ENCODE results near the gene EFTUD2.

EFTUD2 gene

GRCh38 chr17:44844390-44844830 is 54.8 kb downstream of the EFTUD2 start:
- Histone ChIP-seq H3K23ac (ENCODE audit: low read length) (no peak overlapping the region), H3K27me3 (ENCODE audit: insufficient read depth, low read length, poor library complexity) (no peaks in the 10 kb centered on the region), H3K27ac (ENCODE audit: low read depth, low read length) (peak overlapping the region; percentile 54), H3K56ac (ENCODE audit: low read length) (peak overlapping the region; percentile 42), H3K4me2 (ENCODE audit: low read length) (no peak overlapping the region), H3K4ac (ENCODE audit: low read depth, low read length) (no peak overlapping the region), H3K4me1 (ENCODE audit: control insufficient read depth, low read depth, low read length) (peaks cover 8% of the 10 kb centered on the region), H4K8ac (ENCODE audit: low read depth, low read length) (no peak overlapping the region), H3K18ac (ENCODE audit: low read length) (no peak overlapping the region), H3K4me3 (ENCODE audit: low read length) (no peak overlapping the region), H3K79me1 (ENCODE audit: low read length) (no peaks in the 10 kb centered on the region), H2BK5ac (ENCODE audit: low read length) (no peak overlapping the region), H2BK15ac (replicated peaks; ENCODE audit: low read depth) (peak overlapping the region; percentile 27), H3K79me2 (ENCODE audit: control insufficient read depth, insufficient read depth, low read length) (no peaks in the 10 kb centered on the region), H2AK5ac (ENCODE audit: low read length) (peak overlapping the region; percentile 94), H2BK120ac (ENCODE audit: low read depth, low read length) (no peak overlapping the region), H3K36me3 (ENCODE audit: control insufficient read depth, insufficient read depth, low read length) (no peaks in the 10 kb centered on the region), H3K9ac (ENCODE audit: low read length) (peak overlapping the region; percentile 16), H4K5ac (ENCODE audit: low read length) (no peak overlapping the region)
- peak; percentile 69 for DNase-seq
- WGBS (ENCODE audit: extremely low coverage, insufficient coverage, low lambda C conversion rate) = no CpG with 5 or more reads among the region's 1 CpG

- no peak overlapping the region for H3K23ac ChIP-seq (ENCODE audit: low read length)
- H2BK15ac ChIP-seq (replicated peaks; ENCODE audit: low read depth) = no peak overlapping the region
- no peak overlapping the region for H4K8ac ChIP-seq (ENCODE audit: low read depth, low read length)
- WGBS (ENCODE audit: extremely low coverage, insufficient coverage, low lambda C conversion rate) = no CpG with 5 or more reads among the region's 5 CpGs
- no peaks in the 10 kb centered on the region for H3K27me3 ChIP-seq (ENCODE audit: insufficient read depth, low read length, poor library complexity)
- peak overlapping the region; percentile 42 for H3K18ac ChIP-seq (ENCODE audit: low read length)
- no peak overlapping the region for H4K5ac ChIP-seq (ENCODE audit: low read length)
- H3K56ac ChIP-seq (ENCODE audit: low read length) = peak overlapping the region; percentile 51
- no peaks in the 10 kb centered on the region for H3K79me1 ChIP-seq (ENCODE audit: low read length)
- no peak overlapping the region for H3K4me3 ChIP-seq (ENCODE audit: low read length)
- no peak overlapping the region for H2BK5ac ChIP-seq (ENCODE audit: low read length)
- peaks cover 8% of the 10 kb centered on the region for H3K4me1 ChIP-seq (ENCODE audit: control insufficient read depth, low read depth, low read length)
- H3K4me2 ChIP-seq (ENCODE audit: low read length) = no peak overlapping the region
- no peaks in the 10 kb centered on the region for H3K79me2 ChIP-seq (ENCODE audit: control insufficient read depth, insufficient read depth, low read length)
- no peak overlapping the region for H2AK5ac ChIP-seq (ENCODE audit: low read length)
- no peak overlapping the region for H3K4ac ChIP-seq (ENCODE audit: low read depth, low read length)
- H3K9ac ChIP-seq (ENCODE audit: low read length) = peak overlapping the region; percentile 8
- peak; percentile 82 for DNase-seq
- no peak overlapping the region for H2BK120ac ChIP-seq (ENCODE audit: low read depth, low read length)
- H3K36me3 ChIP-seq (ENCODE audit: control insufficient read depth, insufficient read depth, low read length) = no peaks in the 10 kb centered on the region
- no peak overlapping the region for H3K27ac ChIP-seq (ENCODE audit: low read depth, low read length)
These were observed 56.5 kb downstream of the EFTUD2 start for GRCh38 chr17:44842748-44843147.

- no peaks in the 10 kb centered on the region for H3K79me2 ChIP-seq (ENCODE audit: control insufficient read depth, insufficient read depth, low read length)
- H3K27ac ChIP-seq (ENCODE audit: low read depth, low read length) = no peak overlapping the region
- H3K4me1 ChIP-seq (ENCODE audit: control insufficient read depth, low read depth, low read length) = peaks cover 8% of the 10 kb centered on the region
- no peak overlapping the region for H2BK5ac ChIP-seq (ENCODE audit: low read length)
- H2BK15ac ChIP-seq (replicated peaks; ENCODE audit: low read depth) = peak overlapping the region; percentile 42
- no peak overlapping the region for H3K4me3 ChIP-seq (ENCODE audit: low read length)
- H3K9ac ChIP-seq (ENCODE audit: low read length) = no peak overlapping the region
- H3K4me2 ChIP-seq (ENCODE audit: low read length) = no peak overlapping the region
- H2BK120ac ChIP-seq (ENCODE audit: low read depth, low read length) = no peak overlapping the region
- H3K56ac ChIP-seq (ENCODE audit: low read length) = no peak overlapping the region
- peak; percentile 23 for DNase-seq
- H2AK5ac ChIP-seq (ENCODE audit: low read length) = no peak overlapping the region
- H4K8ac ChIP-seq (ENCODE audit: low read depth, low read length) = no peak overlapping the region
- no peaks in the 10 kb centered on the region for H3K36me3 ChIP-seq (ENCODE audit: control insufficient read depth, insufficient read depth, low read length)
- H3K18ac ChIP-seq (ENCODE audit: low read length) = no peak overlapping the region
- H3K27me3 ChIP-seq (ENCODE audit: insufficient read depth, low read length, poor library complexity) = no peaks in the 10 kb centered on the region
- H3K79me1 ChIP-seq (ENCODE audit: low read length) = no peaks in the 10 kb centered on the region
- no peak overlapping the region for H4K5ac ChIP-seq (ENCODE audit: low read length)
- no peak overlapping the region for H3K4ac ChIP-seq (ENCODE audit: low read depth, low read length)
- no peak overlapping the region for H3K23ac ChIP-seq (ENCODE audit: low read length)
- no CpG with 5 or more reads among the region's 3 CpGs for WGBS (ENCODE audit: extremely low coverage, insufficient coverage, low lambda C conversion rate)
These were observed 58.3 kb downstream of the EFTUD2 start for GRCh38 chr17:44840936-44841335.

GRCh38 chr17:44840274-44840673 is 59.0 kb downstream of the EFTUD2 start:
- Histone ChIP-seq H3K4me3 (ENCODE audit: low read length) (no peak overlapping the region), H3K79me1 (ENCODE audit: low read length) (no peaks in the 10 kb centered on the region), H2BK120ac (ENCODE audit: low read depth, low read length) (no peak overlapping the region), H3K27me3 (ENCODE audit: insufficient read depth, low read length, poor library complexity) (no peaks in the 10 kb centered on the region), H3K27ac (ENCODE audit: low read depth, low read length) (no peak overlapping the region), H3K56ac (ENCODE audit: low read length) (no peak overlapping the region), H2BK5ac (ENCODE audit: low read length) (no peak overlapping the region), H3K4me1 (ENCODE audit: control insufficient read depth, low read depth, low read length) (peaks cover 8% of the 10 kb centered on the region), H3K4me2 (ENCODE audit: low read length) (no peak overlapping the region), H2AK5ac (ENCODE audit: low read length) (no peak overlapping the region), H3K18ac (ENCODE audit: low read length) (no peak overlapping the region), H3K23ac (ENCODE audit: low read length) (no peak overlapping the region), H4K8ac (ENCODE audit: low read depth, low read length) (no peak overlapping the region), H3K4ac (ENCODE audit: low read depth, low read length) (no peak overlapping the region), H3K79me2 (ENCODE audit: control insufficient read depth, insufficient read depth, low read length) (no peaks in the 10 kb centered on the region), H2BK15ac (replicated peaks; ENCODE audit: low read depth) (no peak overlapping the region), H4K5ac (ENCODE audit: low read length) (no peak overlapping the region), H3K9ac (ENCODE audit: low read length) (no peak overlapping the region), H3K36me3 (ENCODE audit: control insufficient read depth, insufficient read depth, low read length) (no peaks in the 10 kb centered on the region)
- no CpG with 5 or more reads among the region's 4 CpGs for WGBS (ENCODE audit: extremely low coverage, insufficient coverage, low lambda C conversion rate)
- DNase-seq = no peak

- Histone ChIP-seq H3K79me2 (ENCODE audit: control insufficient read depth, insufficient read depth, low read length) (no peaks in the 10 kb centered on the region), H3K27ac (ENCODE audit: low read depth, low read length) (no peak overlapping the region), H3K18ac (ENCODE audit: low read length) (no peak overlapping the region), H4K8ac (ENCODE audit: low read depth, low read length) (no peak overlapping the region), H3K36me3 (ENCODE audit: control insufficient read depth, insufficient read depth, low read length) (no peaks in the 10 kb centered on the region), H4K5ac (ENCODE audit: low read length) (no peak overlapping the region), H2BK120ac (ENCODE audit: low read depth, low read length) (no peak overlapping the region), H2AK5ac (ENCODE audit: low read length) (no peak overlapping the region), H3K4me1 (ENCODE audit: control insufficient read depth, low read depth, low read length) (no peaks in the 10 kb centered on the region), H3K79me1 (ENCODE audit: low read length) (no peaks in the 10 kb centered on the region), H3K4me2 (ENCODE audit: low read length) (no peak overlapping the region), H2BK15ac (replicated peaks; ENCODE audit: low read depth) (no peak overlapping the region), H3K23ac (ENCODE audit: low read length) (no peak overlapping the region), H3K56ac (ENCODE audit: low read length) (no peak overlapping the region), H2BK5ac (ENCODE audit: low read length) (no peak overlapping the region), H3K9ac (ENCODE audit: low read length) (no peak overlapping the region), H3K4ac (ENCODE audit: low read depth, low read length) (no peak overlapping the region), H3K4me3 (ENCODE audit: low read length) (no peak overlapping the region), H3K27me3 (ENCODE audit: insufficient read depth, low read length, poor library complexity) (no peaks in the 10 kb centered on the region)
- no peak for DNase-seq
- WGBS (ENCODE audit: extremely low coverage, insufficient coverage, low lambda C conversion rate) = no CpG with 5 or more reads among the region's 2 CpGs
These were observed 62.0 kb downstream of the EFTUD2 start for GRCh38 chr17:44837196-44837595.

GRCh38 chr17:44832805-44833204 is 66.4 kb downstream of the EFTUD2 start:
- Histone ChIP-seq H3K9ac (ENCODE audit: low read length) (no peak overlapping the region), H3K23ac (ENCODE audit: low read length) (no peak overlapping the region)
- WGBS (ENCODE audit: extremely low coverage, insufficient coverage, low lambda C conversion rate) = no CpG with 5 or more reads among the region's 5 CpGs

More at GRCh38 chr17:44832805-44833204, 66.4 kb downstream of the EFTUD2 start:
- Histone ChIP-seq H3K27me3 (ENCODE audit: insufficient read depth, low read length, poor library complexity) (no peaks in the 10 kb centered on the region), H3K4me1 (ENCODE audit: control insufficient read depth, low read depth, low read length) (peaks cover 3% of the 10 kb centered on the region), H2BK15ac (replicated peaks; ENCODE audit: low read depth) (no peak overlapping the region), H3K18ac (ENCODE audit: low read length) (no peak overlapping the region), H3K4me3 (ENCODE audit: low read length) (no peak overlapping the region), H3K79me2 (ENCODE audit: control insufficient read depth, insufficient read depth, low read length) (peaks cover 14% of the 10 kb centered on the region), H3K79me1 (ENCODE audit: low read length) (no peaks in the 10 kb centered on the region), H4K5ac (ENCODE audit: low read length) (no peak overlapping the region), H2BK5ac (ENCODE audit: low read length) (no peak overlapping the region), H3K27ac (ENCODE audit: low read depth, low read length) (no peak overlapping the region), H3K4ac (ENCODE audit: low read depth, low read length) (no peak overlapping the region), H3K36me3 (ENCODE audit: control insufficient read depth, insufficient read depth, low read length) (no peaks in the 10 kb centered on the region), H3K56ac (ENCODE audit: low read length) (no peak overlapping the region), H4K8ac (ENCODE audit: low read depth, low read length) (no peak overlapping the region), H2AK5ac (ENCODE audit: low read length) (no peak overlapping the region), H2BK120ac (ENCODE audit: low read depth, low read length) (no peak overlapping the region), H3K4me2 (ENCODE audit: low read length) (no peak overlapping the region)
- peak; percentile 85 for DNase-seq
